ENCODE measurements around the gene TANGO2. TPM values are rescaled to one million over a fixed set of nuclear protein-coding genes. Genes with fewer than 3 reads are reported as not detected.

Gene TANGO2
- total and polyA plus RNA-seq, 2 of the 8 experiments (the other 6 are each of a cell fraction or from before 2014, with no cell fraction given) = 10.1 to 18.4 TPM

DNA sequence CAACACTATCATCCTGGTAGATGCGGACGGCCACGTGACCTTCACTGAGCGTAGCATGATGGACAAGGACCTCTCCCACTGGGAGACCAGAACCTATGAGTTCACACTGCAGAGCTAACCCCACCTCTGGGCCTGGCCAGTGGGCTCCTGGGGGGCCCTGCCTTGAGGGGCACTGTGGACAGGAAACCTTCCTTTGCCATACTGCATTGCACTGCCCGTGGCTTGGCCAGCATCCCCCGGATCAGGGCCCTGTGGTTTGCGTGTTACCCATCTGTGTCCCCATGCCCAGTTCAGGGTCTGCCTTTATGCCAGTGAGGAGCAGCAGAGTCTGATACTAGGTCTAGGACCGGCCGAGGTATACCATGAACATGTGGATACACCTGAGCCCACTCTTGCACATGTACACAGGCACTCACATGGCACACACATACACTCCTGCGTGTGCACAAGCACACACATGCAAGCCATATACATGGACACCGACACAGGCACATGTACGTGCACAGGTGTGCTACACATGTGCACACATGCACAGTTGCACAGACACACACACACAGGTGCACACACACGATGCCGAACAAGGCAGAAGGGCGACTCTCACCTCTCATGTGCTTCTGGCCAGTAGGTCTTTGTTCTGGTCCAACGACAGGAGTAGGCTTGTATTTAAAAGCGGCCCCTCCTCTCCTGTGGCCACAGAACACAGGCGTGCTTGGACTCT, 43.8 kb downstream of the TANGO2 start:
- Histone ChIP-seq H2BK20ac (ENCODE audit: low read length) (no peak overlapping the region), H4K8ac (ENCODE audit: extremely low read depth, insufficient read depth, low read length) (no peak overlapping the region), H3K79me2 (ENCODE audit: control insufficient read depth in 1 of 2, insufficient read depth in 2 of 2, low read length in 2 of 2) (no peaks in the 10 kb centered on the region), H3K4me2 (ENCODE audit: insufficient read depth in 1 of 2, low read depth in 2 of 2, low read length in 2 of 2) (no peak overlapping the region), H3K9me3 (ENCODE audit: insufficient read depth in 2 of 2, low read depth in 1 of 2, low read length in 1 of 2) (no peaks in the 10 kb centered on the region), H2AK5ac (ENCODE audit: low read depth, low read length) (no peak overlapping the region), H3K18ac (ENCODE audit: extremely low read depth, low read length) (no peak overlapping the region), H3K4ac (replicated peaks; ENCODE audit: insufficient read length, low read depth, low read length) (no peak overlapping the region), H4K5ac (ENCODE audit: insufficient read length, low read depth, low read length) (no peak overlapping the region), H3K36me3 (ENCODE audit: control insufficient read depth in 2 of 4, insufficient read depth in 4 of 4, low read length in 3 of 4) (no peaks in the 10 kb centered on the region), H3K56ac (replicated peaks; ENCODE audit: insufficient read length, low read depth, low read length) (no peak overlapping the region), H3K27me3 (replicated peaks in 1 of 4; ENCODE audit: control insufficient read depth in 3 of 4, extremely low read depth in 1 of 4, insufficient read depth in 3 of 4, low read length in 3 of 4) (no peaks in the 10 kb centered on the region; a peak in 3 of 7 replicates), H3K4me3 (ENCODE audit: extremely low read depth in 1 of 4, insufficient read depth in 2 of 4, low read depth in 3 of 4, low read length in 4 of 4) (no peak overlapping the region), H3K27ac (ENCODE audit: low read depth, low read length) (no peak overlapping the region), H3K23me2 (ENCODE audit: low read depth, low read length) (no peaks in the 10 kb centered on the region), H3K79me1 (ENCODE audit: low read depth, low read length) (no peaks in the 10 kb centered on the region), H3K9ac (replicated peaks in 1 of 4; ENCODE audit: extremely low read depth in 1 of 4, low read depth in 3 of 4, low read length in 3 of 4) (no peak overlapping the region), H2BK12ac (ENCODE audit: low read depth, low read length) (no peak overlapping the region), H2AFZ (ENCODE audit: low read length) (no peak overlapping the region), H2BK5ac (ENCODE audit: low read depth, low read length) (no peak overlapping the region), H4K20me1 (replicated peaks in 1 of 2; ENCODE audit: control insufficient read depth in 1 of 2, insufficient read depth in 2 of 2, low read length in 2 of 2) (peaks cover 0 to 6% of the 10 kb centered on the region in 2 experiments), H2BK120ac (replicated peaks; ENCODE audit: low read depth, low read length) (no peak overlapping the region), H4K91ac (replicated peaks; ENCODE audit: insufficient read length, low read length) (no peak overlapping the region), H2BK15ac (ENCODE audit: low read length) (no peak overlapping the region), H3K14ac (ENCODE audit: insufficient read length) (no peak overlapping the region), H3K4me1 (replicated peaks in 1 of 4; ENCODE audit: control insufficient read depth in 3 of 4, insufficient read depth in 4 of 4, low read length in 3 of 4) (no peaks in the 10 kb centered on the region), H3K23ac (ENCODE audit: insufficient read length) (no peak overlapping the region)
- 94% methylated on average over 18 of the region's 18 CpGs; no CpG with 5 or more reads in 1 of the 2 experiments for WGBS, 2 experiments (ENCODE audit: extremely low coverage in 1 of 2, insufficient coverage in 1 of 2, insufficient read length in 1 of 2, insufficient replicate concordance in 2 of 2, low coverage in 1 of 2, low lambda C conversion rate in 2 of 2, missing lambda C conversion rate in 1 of 2)
- no peak for DNase-seq (ENCODE audit: low read depth in 1 of 2, low spot score in 2 of 2)
- CTCF ChIA-PET (ENCODE audit: partially characterized antibody) = no interaction called here
- FAIRE-seq = no peak
- TF ChIP-seq POLR2A (IDR thresholded peaks at IDR 0.05; ENCODE audit: control extremely low read depth in 1 of 2, low read depth in 2 of 2, low read length in 2 of 2) = no peak
- no peak for TF ChIP-seq MAFK (IDR thresholded peaks at IDR 0.05; ENCODE audit: low read depth, low read length)
- TF ChIP-seq BACH1 (IDR thresholded peaks at IDR 0.05; ENCODE audit: low read length) = no peak
- no peak for TF ChIP-seq HDAC6 (IDR thresholded peaks at IDR 0.05; ENCODE audit: low read depth, low read length)
- TF ChIP-seq BCL11A (IDR thresholded peaks at IDR 0.05; ENCODE audit: low read depth in 2 of 2, low read length in 2 of 2) = no peak
- TF ChIP-seq RNF2 (IDR thresholded peaks at IDR 0.05; ENCODE audit: borderline replicate concordance, low read depth, low read length, missing control alignments, poor library complexity, severe bottlenecking) = no peak
- no peak for TF ChIP-seq KDM1A (IDR thresholded peaks at IDR 0.05; ENCODE audit: borderline replicate concordance, low read length)
- no peak for TF ChIP-seq SUZ12 (IDR thresholded peaks at IDR 0.05; ENCODE audit: low read length)
- TF ChIP-seq FOSL1 (IDR thresholded peaks at IDR 0.05; ENCODE audit: insufficient read depth, low read depth, low read length) = no peak
- no peak for TF ChIP-seq NANOG (IDR thresholded peaks at IDR 0.05; ENCODE audit: insufficient read depth, low read depth, low read length, poor library complexity, severe bottlenecking)
- no peak for TF ChIP-seq CBX8 (IDR thresholded peaks at IDR 0.05; ENCODE audit: borderline replicate concordance, low read depth, low read length)
- POLR2A ChIA-PET (ENCODE audit: partially characterized antibody) = no interaction called here

Data from H1 (cell line).